Left ventricle myocardium inferior (tissue), 1 donor: Measurements from ENCODE around the gene PIGZ. TPM values are rescaled to one million over a fixed set of nuclear protein-coding genes. Genes with fewer than 3 reads are reported as not detected.

Experiments used
- DNase-seq: peaks from one replicate; pipeline ENCODE4 v3.0.0-alpha.2; 2020
- H3K27ac ChIP-seq: fragments of 200-600 bp; replicated peaks from 2 replicates; pipeline ENCODE4 v1.8.0; 2021
- H3K27me3 ChIP-seq: fragments of 200-600 bp; 2 replicates; pipeline ENCODE4 v1.8.0; 2021; ENCODE audit warnings: low read depth
- H3K36me3 ChIP-seq: fragments of 200-600 bp; 2 replicates; pipeline ENCODE4 v1.8.0; 2021
- H3K4me1 ChIP-seq: fragments of 200-600 bp; 2 replicates; pipeline ENCODE4 v1.8.0; 2021
- H3K4me3 ChIP-seq: fragments of 200-600 bp; 2 replicates; pipeline ENCODE4 v1.8.0; 2021; ENCODE audit warnings: mild to moderate bottlenecking, moderate library complexity
- H3K9me3 ChIP-seq: fragments of 200-600 bp; replicated peaks from 2 replicates; pipeline ENCODE4 v1.8.0; 2021
- intact Hi-C: fragments of 100-400 bp; cut with micrococcal nuclease; formaldehyde crosslinking; loops from one replicate; pipeline ENCODE4 v1.11.0; 2022
- total RNA-seq: library from RNA; stranded (reverse); fragmentation: NEBNext Ultra II Directional; extraction: Animal tissue kit (Norgen Biotek cat#: 25700); gene quantifications from one replicate; pipeline ENCODE4 v1.2.1, GENCODE V29; 2021
- TF ChIP-seq, protein P1 (sequence below): fragments of 200-600 bp; IDR thresholded peaks from 2 replicates; pipeline ENCODE4 v1.8.0; 2021; ENCODE audit warnings: antibody characterized with exemption, mild to moderate bottlenecking, borderline replicate concordance
- donor health status: DM: no; HTN: yes; CAD: no; lungs with severe emphysema.

PIGZ gene
- total RNA-seq, 1 donor from 2014 or later: 3.7 TPM

DNA sequence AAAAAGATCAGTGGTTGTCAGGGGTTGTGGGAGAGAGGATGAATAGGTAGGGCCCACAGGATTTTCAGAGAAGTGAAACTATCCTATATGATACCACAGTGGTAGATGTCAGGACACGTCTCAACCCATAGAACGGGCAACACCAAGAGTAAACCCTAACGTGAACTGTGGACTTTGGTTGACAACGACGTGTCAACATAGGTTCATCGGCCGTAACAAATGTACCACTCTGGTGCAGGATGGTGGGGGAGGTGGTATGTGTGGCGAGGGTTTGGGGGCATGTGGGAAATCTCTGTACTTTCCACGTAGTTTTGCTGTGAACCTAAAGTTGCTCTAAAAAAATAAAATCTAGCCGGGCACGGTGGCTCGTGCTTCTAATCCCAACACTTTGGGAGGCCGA is 13.0 kb upstream of the PIGZ start:
- H3K36me3 ChIP-seq: no peaks in the 10 kb centered on the region
- peaks cover 13% of the 10 kb centered on the region for H3K9me3 ChIP-seq
- intact Hi-C loops: no loop called here
- no peaks in the 10 kb centered on the region for H3K27me3 ChIP-seq
- H3K4me3 ChIP-seq: no peak overlapping the region
- TF ChIP-seq, protein P1, sequence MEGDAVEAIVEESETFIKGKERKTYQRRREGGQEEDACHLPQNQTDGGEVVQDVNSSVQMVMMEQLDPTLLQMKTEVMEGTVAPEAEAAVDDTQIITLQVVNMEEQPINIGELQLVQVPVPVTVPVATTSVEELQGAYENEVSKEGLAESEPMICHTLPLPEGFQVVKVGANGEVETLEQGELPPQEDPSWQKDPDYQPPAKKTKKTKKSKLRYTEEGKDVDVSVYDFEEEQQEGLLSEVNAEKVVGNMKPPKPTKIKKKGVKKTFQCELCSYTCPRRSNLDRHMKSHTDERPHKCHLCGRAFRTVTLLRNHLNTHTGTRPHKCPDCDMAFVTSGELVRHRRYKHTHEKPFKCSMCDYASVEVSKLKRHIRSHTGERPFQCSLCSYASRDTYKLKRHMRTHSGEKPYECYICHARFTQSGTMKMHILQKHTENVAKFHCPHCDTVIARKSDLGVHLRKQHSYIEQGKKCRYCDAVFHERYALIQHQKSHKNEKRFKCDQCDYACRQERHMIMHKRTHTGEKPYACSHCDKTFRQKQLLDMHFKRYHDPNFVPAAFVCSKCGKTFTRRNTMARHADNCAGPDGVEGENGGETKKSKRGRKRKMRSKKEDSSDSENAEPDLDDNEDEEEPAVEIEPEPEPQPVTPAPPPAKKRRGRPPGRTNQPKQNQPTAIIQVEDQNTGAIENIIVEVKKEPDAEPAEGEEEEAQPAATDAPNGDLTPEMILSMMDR: no peak
- no peaks in the 10 kb centered on the region for H3K4me1 ChIP-seq
- H3K27ac ChIP-seq: no peak overlapping the region
- DNase-seq: no peak

- H3K36me3 ChIP-seq: no peaks in the 10 kb centered on the region
- no peak for DNase-seq
- TF ChIP-seq, protein P1: no peak
- no peak overlapping the region for H3K27ac ChIP-seq
- H3K9me3 ChIP-seq: peaks cover 13% of the 10 kb centered on the region
- H3K27me3 ChIP-seq: no peaks in the 10 kb centered on the region
- no peak overlapping the region for H3K4me3 ChIP-seq
- intact Hi-C loops: no loop called here
- H3K4me1 ChIP-seq: no peaks in the 10 kb centered on the region
These were observed 10.9 kb upstream of the PIGZ start for GRCh38 chr3:196979545-196979944.

- TF ChIP-seq, protein P1: no peak
- no peaks in the 10 kb centered on the region for H3K4me1 ChIP-seq
- H3K36me3 ChIP-seq: no peaks in the 10 kb centered on the region
- no peak overlapping the region for H3K4me3 ChIP-seq
- no peaks in the 10 kb centered on the region for H3K9me3 ChIP-seq
- no peak for DNase-seq
- intact Hi-C loops: no loop called here
- H3K27ac ChIP-seq: no peak overlapping the region
- H3K27me3 ChIP-seq: no peaks in the 10 kb centered on the region
These were observed 8.3 kb upstream of the PIGZ start for GRCh38 chr3:196976941-196977340.

DNA sequence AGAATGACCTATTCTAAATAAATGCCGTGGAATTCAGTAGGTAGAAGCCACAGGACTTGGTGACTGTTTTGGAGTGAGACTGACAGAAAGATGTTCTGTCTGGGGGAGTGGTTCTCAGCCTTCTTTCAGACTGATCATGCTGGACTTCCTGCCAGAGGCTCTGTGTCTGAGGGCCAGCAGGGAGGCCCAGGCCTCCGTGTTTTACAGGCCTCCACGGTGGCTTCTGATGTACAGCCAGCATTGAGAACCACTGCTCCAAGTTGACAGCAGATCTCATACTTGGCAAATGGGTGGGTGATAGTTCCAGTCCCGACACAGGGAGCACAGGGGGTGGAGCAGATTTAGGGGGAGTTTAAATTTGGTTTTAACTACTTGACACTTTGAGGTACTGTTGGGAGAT is 6.7 kb upstream of the PIGZ start:
- no peaks in the 10 kb centered on the region for H3K9me3 ChIP-seq
- no peaks in the 10 kb centered on the region for H3K36me3 ChIP-seq
- TF ChIP-seq, protein P1: no peak
- intact Hi-C loops: no loop called here
- no peaks in the 10 kb centered on the region for H3K27me3 ChIP-seq
- H3K27ac ChIP-seq: no peak overlapping the region
- H3K4me1 ChIP-seq: no peaks in the 10 kb centered on the region
- no peak overlapping the region for H3K4me3 ChIP-seq
- DNase-seq: no peak

DNA sequence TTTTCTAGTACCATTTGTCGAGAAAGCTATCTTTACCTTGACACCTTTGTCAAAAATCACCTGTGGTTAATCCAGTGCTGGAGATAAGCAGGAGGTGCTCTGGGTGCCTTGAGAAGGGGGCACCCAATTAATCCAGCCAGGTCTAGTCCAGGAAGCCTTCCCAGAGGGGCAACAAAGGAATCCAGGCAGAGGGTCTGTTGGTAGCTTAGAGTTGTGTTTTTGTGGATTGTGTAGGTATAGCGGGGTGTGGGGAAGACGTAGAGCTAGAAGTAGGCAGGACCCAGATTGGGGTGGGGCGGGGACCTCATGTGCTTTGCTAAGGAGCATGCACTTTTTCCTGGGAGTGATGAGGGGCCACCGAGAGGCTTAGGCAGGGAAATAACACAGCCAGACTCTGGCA is 6.0 kb upstream of the PIGZ start:
- H3K4me1 ChIP-seq: peaks cover under 1% of the 10 kb centered on the region
- H3K4me3 ChIP-seq: no peak overlapping the region
- H3K27me3 ChIP-seq: no peaks in the 10 kb centered on the region
- H3K9me3 ChIP-seq: no peaks in the 10 kb centered on the region
- intact Hi-C loops: no loop called here
- no peak overlapping the region for H3K27ac ChIP-seq
- TF ChIP-seq, protein P1: no peak
- no peaks in the 10 kb centered on the region for H3K36me3 ChIP-seq
- DNase-seq: no peak
